Stimulated activated naive CD4-positive, alpha-beta T cell treated with Interleukin-2 at 50 U/mL for 16 hours (primary cell): Measurements from ENCODE around the gene ANKRD12.
A peak's percentile ranks its signal among the peaks of the same experiment; 100 is the strongest.

ENCODE experiments used
- DNase-seq: peaks from one replicate; lab custom pipeline; 2025; lab: John Stamatoyannopoulos, UW

Gene ANKRD12

DNA sequence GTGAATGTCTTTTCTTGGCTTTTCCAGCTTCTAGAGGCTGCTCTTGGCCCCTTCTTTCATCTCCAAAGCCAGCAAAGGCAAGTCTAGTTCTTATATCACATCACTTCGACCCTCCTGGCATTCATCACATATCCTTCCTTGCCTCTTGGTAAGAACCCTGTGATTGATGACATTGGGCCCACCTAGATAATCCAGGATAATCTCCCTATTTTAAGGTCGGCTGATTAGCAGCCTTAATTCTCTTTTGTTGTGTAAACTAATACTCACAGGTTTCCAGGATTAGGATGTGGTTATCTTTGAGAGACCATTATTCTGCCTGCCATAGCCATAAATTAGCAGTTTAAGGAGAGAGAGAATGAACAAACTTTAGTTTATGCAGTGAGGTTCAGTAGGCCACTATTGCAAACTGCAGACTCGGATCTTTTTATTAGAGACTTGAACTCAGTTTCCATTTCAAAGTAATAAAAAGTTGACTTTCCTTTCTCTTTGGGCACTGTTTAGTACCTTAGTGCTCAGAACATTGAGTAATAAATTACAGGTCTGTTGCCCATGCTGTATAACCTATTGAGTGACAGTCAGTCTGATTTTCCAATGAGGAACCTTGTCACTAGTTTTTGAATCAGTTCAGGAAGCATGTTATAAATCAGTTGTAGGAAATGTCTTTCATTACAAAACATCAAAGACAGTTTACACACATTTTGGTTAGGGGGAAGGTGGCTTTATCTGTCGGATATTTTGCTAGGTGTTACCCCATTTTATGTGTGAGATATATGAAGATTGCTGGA, 29.6 kb upstream of the ANKRD12 start:
- no peak for DNase-seq

DNA sequence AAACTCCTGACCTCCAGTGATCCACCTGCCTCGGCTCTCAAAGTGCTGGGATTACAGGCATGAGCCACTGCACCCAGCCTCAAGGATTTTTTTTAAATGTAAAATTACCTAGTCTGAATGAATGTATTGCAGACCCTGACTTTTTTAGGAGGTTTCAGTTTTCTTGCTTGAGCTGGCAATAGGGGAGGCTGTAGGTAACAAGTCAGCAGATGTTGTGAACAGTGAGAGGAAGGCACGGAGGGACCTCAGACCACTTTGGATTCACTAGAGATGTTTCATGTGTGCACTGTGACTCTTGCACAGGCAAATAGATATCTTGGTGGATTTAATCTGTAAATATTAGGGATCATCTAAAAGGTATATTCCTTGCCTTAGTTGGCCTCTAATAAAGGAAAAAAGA, 27.7 kb upstream of the ANKRD12 start:
- DNase-seq = no peak

DNA sequence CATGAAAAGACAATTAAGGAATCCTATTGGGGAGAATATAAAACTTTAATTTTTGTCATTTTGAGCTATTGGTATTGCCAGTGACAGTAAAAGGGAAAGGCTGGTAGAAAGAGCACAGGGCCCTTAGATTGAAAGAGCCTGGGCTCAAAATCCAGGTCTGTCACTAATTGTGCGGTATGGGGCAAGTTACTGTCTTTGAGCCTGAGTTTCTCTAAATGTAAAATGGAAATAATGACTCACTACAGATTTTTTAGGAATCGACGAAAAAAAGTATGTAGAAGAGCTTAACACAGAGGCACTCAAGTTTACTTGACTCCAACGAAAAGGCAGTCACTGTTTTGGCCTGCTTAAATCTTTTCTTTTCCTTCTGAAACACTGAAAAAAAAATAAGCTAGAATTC, 27.1 kb upstream of the ANKRD12 start:
- no peak for DNase-seq

DNA sequence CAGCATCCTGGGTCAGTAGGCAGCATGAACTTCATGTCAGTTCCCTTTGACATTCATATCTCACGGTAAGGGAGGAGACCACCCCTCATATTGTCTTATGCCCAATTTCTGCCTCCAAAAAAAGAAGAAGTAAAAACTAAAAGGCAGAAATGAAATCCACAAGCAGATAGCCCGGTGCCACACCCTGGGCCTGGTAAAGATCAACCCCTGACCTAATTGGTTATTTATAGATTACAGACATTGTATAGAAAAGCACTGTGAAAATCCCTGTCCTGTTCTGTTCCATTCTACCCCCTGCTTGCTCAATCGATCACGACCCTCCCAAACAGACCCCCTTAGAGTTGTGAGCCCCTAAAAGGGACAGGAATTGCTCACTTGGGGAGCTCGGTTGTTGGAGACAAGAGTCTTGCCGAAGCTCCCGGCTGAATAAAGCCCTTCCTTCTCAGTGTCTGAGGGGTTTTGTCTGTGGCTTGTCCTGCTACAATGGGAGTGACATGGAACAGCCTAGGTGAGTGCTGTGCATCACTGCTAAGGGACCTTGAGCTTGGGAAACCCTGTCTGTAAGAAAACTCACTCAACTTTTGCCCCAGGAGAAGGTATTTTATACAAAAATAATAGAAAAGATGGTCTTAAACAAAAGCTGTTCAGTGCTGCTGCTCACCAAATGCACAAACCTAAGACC, 23.0 kb upstream of the ANKRD12 start:
- DNase-seq = no peak

DNA sequence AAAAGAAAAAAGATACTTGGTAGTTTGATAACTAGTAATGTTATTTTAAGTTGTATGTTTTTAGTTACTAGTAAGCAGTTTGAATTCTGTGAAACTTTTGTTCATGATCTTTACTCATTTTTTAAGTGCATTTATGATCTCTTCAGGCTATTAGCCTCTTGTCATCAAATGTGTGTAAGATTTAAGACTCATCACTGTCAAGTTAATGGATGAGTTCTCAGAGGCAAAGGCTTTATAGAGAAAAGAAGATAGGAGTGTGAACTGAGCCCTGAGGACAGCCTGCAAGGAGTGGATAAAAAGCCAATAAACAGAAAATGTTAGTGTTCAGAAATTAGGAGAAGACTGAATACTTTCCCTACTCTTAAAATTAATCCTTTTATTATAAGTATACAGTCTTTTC, 20.6 kb upstream of the ANKRD12 start:
- DNase-seq = no peak

DNA sequence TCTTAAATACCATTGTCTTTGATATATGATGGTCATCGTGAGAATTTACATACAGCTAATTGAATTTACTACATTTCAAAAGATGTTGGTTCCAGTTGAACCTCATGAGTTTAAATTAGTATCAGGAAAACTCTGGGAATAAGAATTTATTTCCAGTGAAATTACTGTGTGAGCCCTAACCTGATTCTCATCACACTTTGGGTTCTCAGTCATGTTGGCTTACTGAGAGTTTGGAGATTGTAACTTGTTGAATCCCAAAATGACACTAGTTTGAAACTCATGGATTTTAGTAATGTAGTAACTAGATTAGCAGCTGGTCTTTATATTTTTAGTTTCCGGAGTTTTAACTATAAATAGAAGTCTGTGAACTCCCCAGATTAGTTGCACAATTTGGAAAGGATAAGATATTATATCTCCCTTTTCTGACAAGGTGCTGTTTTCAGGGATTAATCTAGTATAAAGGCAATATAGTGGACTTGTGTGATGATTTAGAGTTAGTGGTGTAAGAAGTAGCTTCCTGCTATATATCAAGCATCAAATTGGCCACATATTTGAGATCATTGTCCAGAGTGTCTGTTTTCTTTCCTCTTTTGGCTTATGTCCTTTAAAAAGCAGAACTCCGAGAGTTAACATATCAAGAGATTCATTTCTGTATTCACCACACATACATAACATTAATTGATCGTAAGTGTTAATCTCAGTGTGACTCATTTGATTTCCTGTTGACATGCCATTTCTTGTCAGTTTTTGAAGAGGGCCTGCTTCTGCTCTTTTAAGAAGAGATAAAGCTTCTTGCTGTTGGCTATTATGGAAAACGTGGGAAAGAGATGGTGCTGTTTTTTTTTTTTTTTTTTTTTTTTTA, 18.4 kb upstream of the ANKRD12 start:
- DNase-seq = no peak

DNA sequence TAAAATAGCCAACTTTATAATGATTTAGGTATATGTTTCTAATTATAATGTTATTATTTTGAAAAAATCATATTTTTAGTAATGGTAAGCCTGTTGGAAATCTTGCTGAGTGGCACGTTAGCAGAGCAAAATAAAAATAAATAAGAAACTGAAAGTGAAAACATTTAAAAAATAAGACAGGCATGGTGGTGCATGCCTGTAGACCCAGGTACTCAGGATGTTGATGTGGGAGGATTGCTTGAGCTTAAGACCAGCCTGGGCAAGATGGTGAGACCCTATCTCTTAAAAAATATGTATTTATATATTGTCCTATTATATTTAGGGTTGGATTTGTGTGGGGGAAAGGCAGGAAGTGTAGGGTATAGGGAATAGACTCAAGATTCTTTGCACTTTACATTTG, 15.8 kb upstream of the ANKRD12 start:
- no peak for DNase-seq

DNA sequence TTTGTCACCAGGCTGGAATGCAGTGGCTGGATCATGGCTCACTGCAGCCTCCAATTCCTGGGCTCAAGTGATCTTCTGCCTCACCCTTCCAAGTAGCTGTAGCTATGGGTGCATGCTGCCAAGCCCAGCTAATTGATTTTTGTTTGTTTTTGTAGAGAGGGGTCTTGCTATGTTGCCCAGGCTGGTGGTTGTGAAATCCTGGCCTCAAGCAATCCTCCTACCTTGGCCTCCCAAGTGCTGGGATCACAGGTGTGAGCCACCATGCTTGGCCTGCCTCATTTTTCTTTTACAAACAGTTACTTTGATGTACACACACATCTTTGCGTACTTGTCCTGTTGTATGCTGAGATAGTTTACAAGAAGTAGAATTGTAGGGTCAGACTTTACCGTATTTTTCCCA, 13.1 kb upstream of the ANKRD12 start:
- DNase-seq = no peak

DNA sequence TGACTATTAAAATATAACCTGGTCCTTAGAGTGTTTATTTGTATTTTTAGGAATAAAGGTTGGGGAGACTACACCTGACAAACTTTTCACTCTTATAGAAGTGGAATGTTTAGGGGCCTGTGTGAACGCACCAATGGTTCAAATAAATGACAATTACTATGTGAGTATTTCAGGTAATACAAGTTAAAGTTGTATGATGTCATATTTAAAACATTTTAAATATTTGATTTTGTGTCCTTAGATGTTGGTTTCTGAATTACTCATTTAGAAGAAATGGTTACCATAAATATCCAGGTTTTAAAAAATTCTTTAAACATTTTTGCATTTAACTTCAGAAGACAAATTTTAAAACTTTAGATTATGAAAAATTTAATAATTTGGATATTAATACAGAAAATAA, 11.8 kb upstream of the ANKRD12 start:
- DNase-seq = no peak

DNA sequence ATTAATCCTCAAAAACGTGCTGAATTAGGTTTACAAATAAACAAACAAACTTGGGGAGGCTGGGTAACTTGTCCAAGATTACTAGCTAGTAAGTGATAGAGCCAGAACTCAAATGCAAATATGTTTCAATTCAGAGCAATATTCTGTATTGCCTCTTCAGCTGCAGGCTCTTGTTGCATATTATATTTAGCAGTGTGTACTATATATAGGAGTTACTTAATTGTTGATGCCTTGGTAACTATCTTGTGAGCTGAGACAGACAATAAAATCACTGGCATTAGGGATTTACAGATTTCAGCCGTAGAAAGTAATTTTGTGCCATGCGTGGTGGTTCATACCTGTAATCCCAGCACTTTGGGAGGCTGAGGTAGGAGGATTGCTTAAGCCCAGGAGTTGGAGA, 10.2 kb upstream of the ANKRD12 start:
- no peak for DNase-seq

DNA sequence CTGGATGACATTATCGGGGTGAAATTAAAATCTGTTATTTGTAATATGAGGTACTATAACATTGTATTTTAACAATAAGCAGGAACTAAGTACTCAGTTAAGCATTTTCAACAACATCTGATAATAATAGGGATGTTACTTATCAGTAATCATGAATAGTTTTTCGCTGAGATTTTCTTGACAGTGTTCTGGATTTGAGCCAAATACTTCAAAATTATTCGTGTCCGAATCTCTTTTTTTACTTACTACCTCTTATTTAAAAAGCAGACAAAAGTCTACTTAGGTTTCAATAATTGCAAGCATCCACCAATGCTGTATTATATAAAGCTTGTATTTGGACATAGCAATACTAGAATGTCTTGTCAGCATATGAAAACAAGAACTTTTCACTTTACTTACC, 6.4 kb upstream of the ANKRD12 start:
- DNase-seq = no peak

DNA sequence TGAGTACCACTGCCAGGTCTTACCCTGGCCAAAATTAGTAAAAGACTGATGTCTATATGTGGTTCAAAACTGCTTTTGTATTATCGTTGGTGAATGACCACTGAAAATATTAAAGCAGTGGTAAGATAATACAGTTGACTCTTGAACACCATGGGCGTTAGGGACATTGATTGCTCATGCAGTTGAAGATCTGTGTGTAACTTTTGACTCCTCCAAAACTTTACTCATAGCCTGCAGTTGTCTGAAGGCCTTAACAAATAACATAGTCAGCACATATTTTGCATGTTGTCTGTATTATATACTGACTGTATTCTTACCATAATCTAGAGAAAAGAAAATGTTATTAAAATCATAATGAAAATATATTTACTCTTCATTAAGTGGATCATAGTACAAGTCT, 5.8 kb upstream of the ANKRD12 start:
- no peak for DNase-seq

DNA sequence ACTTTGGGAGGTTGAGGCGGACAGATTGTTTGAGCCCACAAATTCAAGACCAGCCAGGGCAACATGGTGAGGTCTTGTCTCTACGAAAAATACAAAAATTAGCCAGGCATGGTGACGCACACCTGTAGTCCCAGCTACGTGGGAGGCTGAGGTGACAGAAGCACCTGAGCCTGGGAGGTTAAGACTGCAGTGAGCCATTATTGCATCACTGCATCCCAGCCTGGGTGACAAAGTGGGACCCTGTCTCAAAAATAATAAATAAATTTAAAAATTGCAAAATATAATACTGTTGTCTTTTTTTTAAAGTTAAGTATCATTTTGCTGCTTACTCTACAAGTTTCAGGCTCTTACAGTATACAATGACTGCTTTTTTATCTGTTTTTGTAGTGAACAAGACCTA, 4.0 kb upstream of the ANKRD12 start:
- no peak for DNase-seq

DNA sequence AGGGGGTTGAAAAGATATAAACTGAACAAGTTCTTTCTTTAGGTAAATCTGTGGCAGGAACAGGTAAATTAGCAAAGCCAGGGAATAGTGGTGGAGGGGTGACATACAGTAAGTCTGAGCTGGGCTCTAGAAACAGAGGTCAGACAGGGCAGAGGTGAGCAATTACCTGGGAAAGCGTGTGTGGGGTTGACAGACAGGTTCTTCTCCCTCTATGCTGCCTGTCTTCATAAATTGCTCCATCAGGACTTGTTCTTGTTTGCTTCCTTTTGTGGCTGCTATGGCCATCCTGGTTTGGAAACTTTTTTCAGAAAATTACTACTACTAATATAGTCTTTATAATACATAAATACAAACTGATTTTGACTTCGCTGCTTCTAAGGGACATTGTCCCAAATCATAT, 3.4 kb upstream of the ANKRD12 start:
- DNase-seq = no peak

DNA sequence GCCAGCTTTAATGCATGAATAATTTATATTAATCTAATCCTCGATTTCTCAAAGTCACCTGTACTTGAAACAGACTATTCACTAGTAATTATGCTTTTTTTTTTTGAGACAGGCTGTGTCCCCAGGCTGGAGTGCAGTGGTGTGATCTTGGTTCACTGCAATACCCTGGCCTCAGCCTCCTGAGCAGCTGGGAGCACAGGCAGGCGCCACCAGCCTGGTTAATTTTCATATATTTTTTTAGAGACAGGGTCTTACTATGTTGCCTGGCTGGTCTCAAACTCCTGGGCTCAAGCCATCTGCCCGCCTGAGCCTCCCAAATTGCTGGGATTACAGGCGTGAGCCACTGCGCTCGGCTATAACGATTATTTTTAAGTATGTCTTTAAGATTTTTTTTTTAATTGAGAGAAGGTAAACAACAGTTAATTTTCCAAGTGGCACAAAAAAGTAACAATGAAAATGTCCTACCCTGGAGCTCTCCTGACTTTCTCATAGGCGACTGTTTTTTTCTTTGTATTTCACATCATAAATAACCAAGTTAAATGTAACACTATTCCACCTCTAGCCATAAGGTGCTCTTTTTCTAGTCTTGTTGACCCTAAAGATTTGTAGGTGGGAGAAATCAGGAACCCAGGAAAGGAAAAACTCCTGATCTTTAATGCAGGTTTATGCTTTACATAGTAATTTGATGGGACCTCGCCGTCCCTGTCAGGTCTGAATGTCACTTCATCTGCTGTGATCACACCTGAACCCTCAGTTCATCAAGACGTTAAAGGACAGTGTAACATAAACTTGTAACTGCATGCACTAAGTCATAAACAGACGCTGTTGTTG, 1.3 kb upstream of the ANKRD12 start:
- no peak for DNase-seq

DNA sequence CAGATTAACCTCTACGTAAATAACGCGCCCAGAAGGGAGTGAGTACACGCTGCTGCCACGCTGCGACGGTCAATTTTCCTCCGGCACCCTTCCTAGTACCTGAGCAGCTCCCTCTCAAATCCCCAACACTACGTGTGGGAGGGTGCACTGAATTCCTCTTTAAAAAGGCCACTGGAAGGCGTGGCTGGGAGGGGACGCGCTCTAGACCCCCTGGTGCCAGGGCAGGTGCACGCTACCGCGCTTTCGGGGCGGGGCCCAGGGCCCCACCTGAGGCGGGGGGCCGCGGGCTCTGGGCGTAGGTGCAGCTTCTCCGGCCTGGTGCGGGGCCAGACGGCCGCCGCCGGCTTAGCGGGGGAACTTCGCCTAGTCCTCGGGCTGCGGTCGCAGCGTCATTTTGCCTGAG, 668 bp upstream of the ANKRD12 start:
- no peak for DNase-seq

DNA sequence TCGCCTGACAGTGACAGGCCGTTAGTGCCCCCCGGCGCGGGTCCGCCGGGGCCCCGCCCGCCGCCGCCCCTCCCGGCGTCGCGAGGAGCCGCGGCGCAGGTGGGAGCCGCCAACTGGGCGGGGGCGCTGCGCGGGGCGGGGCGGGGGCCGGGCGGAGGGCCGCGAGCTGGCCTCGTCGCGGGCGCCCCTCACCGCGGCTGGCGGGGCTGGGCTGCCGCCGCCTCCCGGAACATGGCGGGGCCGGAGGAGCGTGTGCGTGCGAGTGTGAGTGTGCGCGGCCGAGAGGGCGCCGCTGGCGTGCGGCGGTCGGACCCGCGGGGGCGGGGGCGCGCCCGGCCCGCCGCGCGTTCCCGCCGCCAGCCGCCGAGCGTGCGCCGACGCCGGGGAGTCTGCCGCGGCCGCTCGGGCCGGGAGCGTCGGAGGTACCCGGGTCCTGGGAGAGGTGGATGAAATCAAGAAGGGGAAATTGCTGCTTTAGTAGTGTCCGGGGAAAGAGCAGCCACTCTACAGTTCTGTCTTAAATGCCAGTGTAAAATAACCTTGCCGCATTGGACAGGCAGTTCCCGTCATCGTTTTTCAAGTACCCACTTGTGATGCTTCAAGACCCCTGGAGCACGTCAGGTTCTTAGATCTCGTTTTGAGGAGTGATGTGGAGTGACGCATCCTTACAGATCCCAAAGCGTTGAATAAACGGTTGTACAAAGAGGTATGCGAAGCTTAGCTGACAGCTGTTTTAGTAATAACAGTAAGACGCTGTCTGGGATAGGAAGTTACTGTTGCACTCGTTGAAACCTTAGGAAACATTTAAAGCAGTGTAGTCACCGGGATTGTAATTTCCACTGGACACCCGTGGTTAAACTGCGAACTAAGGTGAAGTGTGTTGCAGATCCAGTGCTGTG, 836 bp downstream of the ANKRD12 start:
- DNase-seq = peak; percentile 73

DNA sequence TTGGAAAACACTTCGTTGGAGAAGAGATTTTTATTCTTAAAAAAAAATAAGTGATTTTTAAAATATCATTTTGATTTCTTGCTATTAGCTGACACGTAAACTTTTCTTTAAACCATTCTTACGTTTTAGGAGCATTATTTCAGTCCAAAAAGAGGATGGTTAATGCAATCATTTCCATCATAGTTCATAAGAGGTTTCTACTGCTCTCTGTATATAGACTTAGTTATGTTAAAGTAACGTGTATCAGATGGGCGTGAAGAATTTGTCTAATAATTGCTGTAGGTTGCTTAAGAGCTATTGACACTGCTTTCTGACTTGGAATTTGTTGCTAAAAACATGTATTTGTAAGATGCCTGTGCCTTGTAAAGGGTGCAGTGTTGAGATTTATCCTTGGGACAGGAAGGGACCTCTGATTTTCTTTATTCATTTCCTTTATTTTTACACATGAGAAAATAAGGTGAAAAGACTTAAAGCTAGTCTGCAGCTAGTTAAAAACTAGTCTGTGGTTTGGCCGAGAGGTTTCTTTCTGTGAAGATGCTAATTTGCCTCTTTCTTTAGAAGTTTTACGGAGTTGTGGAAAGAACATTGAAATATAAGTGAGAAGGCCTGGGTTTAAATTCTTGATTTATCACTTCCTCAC, 2.9 kb downstream of the ANKRD12 start:
- no peak for DNase-seq

DNA sequence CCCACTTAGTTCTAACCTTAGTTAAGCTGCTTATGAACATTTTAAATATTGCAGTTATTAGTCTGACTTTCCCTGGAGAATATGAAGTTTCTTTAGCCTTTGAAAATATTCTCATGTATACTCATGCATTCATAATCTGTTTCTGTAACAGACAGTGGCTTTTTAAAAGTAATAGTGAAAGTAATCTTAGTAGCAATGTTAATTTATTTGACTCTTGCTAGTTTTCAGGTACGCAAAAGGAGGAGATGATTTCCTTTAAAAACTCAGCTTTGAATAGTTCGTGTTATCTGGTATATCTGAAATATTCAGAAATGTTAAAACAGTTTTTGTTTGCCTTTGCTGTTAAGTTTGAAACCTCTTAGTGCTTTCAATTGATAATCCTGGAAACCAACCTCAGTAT, 3.8 kb downstream of the ANKRD12 start:
- no peak for DNase-seq

DNA sequence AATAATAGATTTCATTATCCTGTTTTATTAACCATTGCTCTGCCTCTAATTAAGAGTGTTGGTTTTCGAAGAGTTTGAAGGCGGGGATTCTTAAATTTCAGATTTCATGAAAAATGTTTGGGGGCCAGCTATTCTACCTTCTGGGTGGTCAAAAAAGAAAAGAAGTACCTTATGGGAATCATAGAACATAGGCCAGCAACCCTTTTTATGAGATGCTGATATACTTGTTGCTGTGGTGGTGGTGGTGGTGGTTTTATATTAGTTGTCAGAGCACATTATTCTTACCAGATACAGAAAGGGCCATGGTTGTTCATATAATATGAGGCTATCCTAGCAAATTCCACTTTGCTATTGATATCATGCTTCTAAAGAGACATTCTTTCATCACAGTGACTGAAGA, 4.4 kb downstream of the ANKRD12 start:
- DNase-seq = no peak

DNA sequence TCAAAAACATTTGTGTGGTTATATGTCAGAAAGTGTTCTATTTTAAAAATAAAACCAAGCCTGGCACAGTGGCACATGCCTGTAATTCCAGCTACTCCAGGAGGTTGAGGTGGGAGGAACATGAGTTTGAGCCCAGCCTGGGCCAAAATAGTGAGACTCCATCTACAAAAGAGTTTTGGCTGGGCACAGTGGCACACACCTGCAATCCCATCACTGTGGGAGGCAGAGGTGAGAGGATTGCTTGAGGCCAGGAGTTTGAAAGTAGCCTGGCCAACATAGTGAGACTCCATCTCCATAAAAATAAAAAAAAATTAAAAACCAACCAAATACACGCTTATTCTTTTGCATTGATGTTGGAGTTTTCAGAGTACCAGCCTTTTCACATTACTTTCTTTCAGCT, 9.6 kb downstream of the ANKRD12 start:
- no peak for DNase-seq
